CD14-positive monocyte (primary cell): ENCODE results near the gene GDPD2. TPM values are rescaled to one million over a fixed set of nuclear protein-coding genes. Genes with fewer than 3 reads are reported as not detected.
A peak's percentile ranks its signal among the peaks of the same experiment; 100 is the strongest.

Source experiments
- DNase-seq, 3 donors: peaks; one replicate each; pipeline ENCODE4 v3.0.0-alpha.2; 2011 to 2022
- H2AFZ ChIP-seq: 2 replicates; pipeline ENCODE4 v1.6.0; 2012; ENCODE audit warnings: mild to moderate bottlenecking, low read depth, low read length, inconsistent platforms; ENCODE audit not compliant: insufficient read depth, poor library complexity, severe bottlenecking
- H3K27ac ChIP-seq, 2 donors: 1 replicate in 1 of 2; 2 replicates in 1 of 2; pipeline ENCODE4 v1.5.1; 2012 to 2013; ENCODE audit warnings: low read length in 2 of 2, control low read depth in 1 of 2, inconsistent platforms in 1 of 2, low read depth in 1 of 2, mild to moderate bottlenecking in 1 of 2
- H3K27me3 ChIP-seq, 2 donors: one replicate each; pipeline versions ENCODE4 v1.6.0 to v1.6.1; 2011 to 2013; ENCODE audit warnings: low read length in 2 of 2; ENCODE audit not compliant: control insufficient read depth in 2 of 2, insufficient read depth in 2 of 2
- H3K36me3 ChIP-seq, 2 donors: replicated peaks in 1 of 2; 1 replicate in 1 of 2; 2 replicates in 1 of 2; pipeline versions ENCODE4 v1.5.1 to v1.6.1; 2012 to 2013; ENCODE audit warnings: low read length in 2 of 2, control low read depth in 1 of 2, inconsistent platforms in 1 of 2, mild to moderate bottlenecking in 1 of 2; ENCODE audit not compliant: insufficient read depth in 2 of 2, control insufficient read depth in 1 of 2
- H3K4me1 ChIP-seq, 2 donors: 1 replicate in 1 of 2; 2 replicates in 1 of 2; pipeline versions ENCODE4 v1.5.1 to v1.6.1; 2012 to 2013; ENCODE audit warnings: low read length in 2 of 2, control low read depth in 1 of 2, inconsistent platforms in 1 of 2, mild to moderate bottlenecking in 1 of 2, moderate library complexity in 1 of 2; ENCODE audit not compliant: insufficient read depth in 2 of 2, control insufficient read depth in 1 of 2
- H3K4me2 ChIP-seq: replicated peaks from 2 replicates; pipeline ENCODE3; 2012; ENCODE audit warnings: low read length, moderate library complexity, mild to moderate bottlenecking; ENCODE audit not compliant: poor library complexity, severe bottlenecking; ENCODE audit errors: extremely low read depth
- H3K4me3 ChIP-seq, 3 experiments: fragments of 200-600 bp in 1 of 3; sonication (generic) in 1 of 3; replicated peaks in 1 of 3; 1 replicate in 2 of 3; 2 replicates in 1 of 3; pipeline ENCODE4 v1.5.1; 2011 to 2013; ENCODE audit warnings: low read length in 3 of 3, mild to moderate bottlenecking in 3 of 3, control low read depth in 2 of 3, low read depth in 2 of 3, inconsistent platforms in 1 of 3, moderate library complexity in 1 of 3
- H3K79me2 ChIP-seq: 2 replicates; pipeline ENCODE4 v1.6.0; 2012; ENCODE audit warnings: mild to moderate bottlenecking, control low read depth, inconsistent platforms, low read length, moderate library complexity; ENCODE audit not compliant: insufficient read depth
- H3K9ac ChIP-seq: 2 replicates; pipeline ENCODE4 v1.6.0; 2017; ENCODE audit warnings: low read length, mild to moderate bottlenecking; ENCODE audit not compliant: insufficient read depth, poor library complexity, severe bottlenecking
- H3K9me3 ChIP-seq, 2 donors: replicated peaks in 1 of 2; 1 replicate in 1 of 2; 2 replicates in 1 of 2; pipeline versions ENCODE4 v1.5.1 to v1.6.1; 2012 to 2013; ENCODE audit warnings: low read length in 2 of 2, control low read depth in 1 of 2; ENCODE audit not compliant: control insufficient read depth in 1 of 2, insufficient read depth in 1 of 2
- H4K20me1 ChIP-seq: 2 replicates; pipeline ENCODE4 v1.6.0; 2012; ENCODE audit warnings: mild to moderate bottlenecking, low read length, control low read depth, moderate library complexity; ENCODE audit not compliant: insufficient read depth
- H3K27ac Mint-ChIP-seq, 7 donors: one replicate each; pipeline ENCODE4 v1.8.0; 2020; ENCODE audit warnings: mild to moderate bottlenecking in 7 of 7, mixed read lengths in 7 of 7, moderate library complexity in 6 of 7, inconsistent platforms in 2 of 7
- H3K27me3 Mint-ChIP-seq, 3 donors: one replicate each; pipeline ENCODE4 v1.8.0; 2021 to 2022; ENCODE audit warnings: low read depth in 3 of 3, mild to moderate bottlenecking in 3 of 3, mixed read lengths in 3 of 3, moderate library complexity in 3 of 3, inconsistent platforms in 1 of 3
- H3K36me3 Mint-ChIP-seq, 2 donors: one replicate each; pipeline ENCODE4 v1.8.0; 2020; ENCODE audit warnings: mixed read lengths in 2 of 2, inconsistent platforms in 1 of 2, mild to moderate bottlenecking in 1 of 2
- H3K4me1 Mint-ChIP-seq: one replicate; pipeline ENCODE4 v1.8.0; 2020; ENCODE audit warnings: mild to moderate bottlenecking, mixed read lengths
- H3K4me3 Mint-ChIP-seq, 2 donors: one replicate each; pipeline ENCODE4 v1.8.0; 2020; ENCODE audit warnings: mild to moderate bottlenecking in 2 of 2, mixed read lengths in 2 of 2, moderate library complexity in 1 of 2
- H3K9me3 Mint-ChIP-seq, 7 donors: one replicate each; pipeline ENCODE4 v1.8.0; 2020 to 2022; ENCODE audit warnings: mixed read lengths in 7 of 7, mild to moderate bottlenecking in 6 of 7, moderate library complexity in 6 of 7, inconsistent platforms in 2 of 7
- CTCF ChIP-seq: fragments of 200-600 bp; IDR thresholded peaks from one replicate; pipeline ENCODE4 v1.8.0; 2022; ENCODE audit warnings: antibody characterized with exemption, mild to moderate bottlenecking
- WGBS: methylation state at CpG from one replicate; pipeline ENCODE4 v1.1.5; 2013; ENCODE audit warnings: missing lambda C conversion rate; ENCODE audit not compliant: insufficient coverage; 5-methylcytosine and 5-hydroxymethylcytosine counted together
- intact Hi-C, 2 donors: fragments of 100-400 bp; cut with micrococcal nuclease; formaldehyde crosslinking; loops; one replicate each; pipeline versions ENCODE4 v1.15.0 to v1.15.1; 2023
- polyA plus RNA-seq, 3 donors: library from polyadenylated mRNA; depleted of rRNA in 1 of 3; unstranded in 2 of 3; stranded (reverse) in 1 of 3; fragments of 300-500 nt in 2 of 3; fragments of >200 nt in 1 of 3; fragmentation: Illumina TruSeq in 2 of 3; gene quantifications; 1 replicate in 2 of 3; 2 replicates in 1 of 3; pipeline ENCODE4 v1.2.3, GENCODE V29; 2012 to 2021

The GDPD2 gene
- polyA plus RNA-seq, 3 donors, result not detected

GRCh38 chrX:70433848-70434351 lies 10.8 kb downstream of the GDPD2 start:
- Mint-ChIP-seq H3K9me3 (peaks cover 0 to 4% (median 0%) of the 10 kb centered on the region in 7 donors), H3K27me3 (peaks cover 5 to 17% (median 13%) of the 10 kb centered on the region in 3 donors), H3K27ac (peak overlapping the region; percentile 71 to 92 (median 87)), H3K4me1 (peaks cover 30% of the 10 kb centered on the region), H3K36me3 (no peaks in the 10 kb centered on the region), H3K4me3 (peak overlapping the region; percentile 91 to 92)
- Histone ChIP-seq H3K4me3 (peak overlapping the region; percentile 59 to 81 (median 78)), H3K4me2 (peak overlapping the region; percentile 79), H3K27me3 (peaks cover 0 to 5% of the 10 kb centered on the region in 2 donors), H3K9me3 (no peaks in the 10 kb centered on the region), H3K9ac (peak overlapping the region; percentile 61), H3K4me1 (peaks cover 21 to 38% of the 10 kb centered on the region in 2 donors), H3K36me3 (no peaks in the 10 kb centered on the region), H3K79me2 (no peaks in the 10 kb centered on the region), H4K20me1 (no peaks in the 10 kb centered on the region), H2AFZ (peak overlapping the region; percentile 90), H3K27ac (peak overlapping the region; percentile 62 to 73)
- WGBS, result under 1% methylated on average over 12 of the region's 37 CpGs
- intact Hi-C loops, result loop anchor here in 1 of 2 donors (10.0 kb wide), 1 partner anchor 279 kb away; no protein-coding TSS in a partner anchor
- peak; percentile 47 to 69 (median 56) for DNase-seq
- TF ChIP-seq CTCF, result peak; percentile 69

GRCh38 chrX:70434352-70434866 lies 11.3 kb downstream of the GDPD2 start:
- no peak for TF ChIP-seq CTCF
- H3K4me1 Mint-ChIP-seq, result peaks cover 30% of the 10 kb centered on the region

More at GRCh38 chrX:70434352-70434866, 11.3 kb downstream of the GDPD2 start:
- Mint-ChIP-seq H3K9me3 (peaks cover 0 to 4% (median 0%) of the 10 kb centered on the region in 7 donors), H3K4me3 (peak overlapping the region; percentile 91 to 92), H3K27me3 (peaks cover 5 to 21% (median 13%) of the 10 kb centered on the region in 3 donors), H3K27ac (peak overlapping the region; percentile 71 to 92 (median 87)), H3K36me3 (no peaks in the 10 kb centered on the region)
- Histone ChIP-seq H3K36me3 (no peaks in the 10 kb centered on the region), H3K4me2 (peak overlapping the region; percentile 79), H3K27ac (peak overlapping the region; percentile 62 to 73), H4K20me1 (no peaks in the 10 kb centered on the region), H3K79me2 (no peaks in the 10 kb centered on the region), H3K9ac (peak overlapping the region; percentile 61), H3K9me3 (no peaks in the 10 kb centered on the region), H3K4me3 (peak overlapping the region; percentile 59 to 81 (median 78)), H3K4me1 (peaks cover 21 to 38% of the 10 kb centered on the region in 2 donors), H2AFZ (peak overlapping the region; percentile 90), H3K27me3 (peaks cover 0 to 5% of the 10 kb centered on the region in 2 donors)
- under 1% methylated on average over 32 of the region's 45 CpGs for WGBS
- intact Hi-C loops, result loop anchor here in 1 of 2 donors (10.0 kb wide), 1 partner anchor 280 kb away; no protein-coding TSS in a partner anchor
- peak; percentile 34 to 46 (median 34) for DNase-seq
